GM19438 (cell line): ENCODE measurements around the gene LRRK2.

Source experiments
- ATAC-seq: cut with Tn5 transposase; IDR thresholded peaks from one replicate; pipeline ENCODE4 v1.9.1; 2021; ENCODE audit warnings: low read depth; ENCODE audit not compliant: unreplicated experiment

Gene LRRK2

GRCh38 chr12:40224439-40225291 lies at the start of gene LRRK2:
Gene LRRK2 (plus strand): TSS chr12:40224997. CDS start chr12:40225132, 135 bp downstream.
- peak; percentile 46 for ATAC-seq

DNA sequence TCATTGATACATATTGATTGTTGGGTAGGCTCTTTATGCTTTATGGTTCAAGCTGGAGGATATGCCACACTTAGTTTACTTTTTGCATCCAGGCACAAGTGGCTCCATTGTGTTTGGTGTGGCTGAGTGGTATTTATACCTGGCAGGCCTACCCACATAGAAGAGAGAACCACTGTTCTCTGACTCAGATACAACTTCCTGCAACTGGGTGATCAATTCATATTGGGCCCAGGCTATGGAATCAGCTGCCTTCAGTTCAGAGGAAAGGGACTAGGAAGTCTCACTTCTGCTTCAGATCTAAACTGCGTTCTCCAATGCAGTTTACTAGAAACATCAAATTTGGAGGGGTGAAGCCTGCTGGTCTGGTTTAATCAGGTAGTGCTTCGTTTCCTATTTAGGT lies 49.8 kb upstream of the LRRK2 start:
- ATAC-seq, result no peak

DNA sequence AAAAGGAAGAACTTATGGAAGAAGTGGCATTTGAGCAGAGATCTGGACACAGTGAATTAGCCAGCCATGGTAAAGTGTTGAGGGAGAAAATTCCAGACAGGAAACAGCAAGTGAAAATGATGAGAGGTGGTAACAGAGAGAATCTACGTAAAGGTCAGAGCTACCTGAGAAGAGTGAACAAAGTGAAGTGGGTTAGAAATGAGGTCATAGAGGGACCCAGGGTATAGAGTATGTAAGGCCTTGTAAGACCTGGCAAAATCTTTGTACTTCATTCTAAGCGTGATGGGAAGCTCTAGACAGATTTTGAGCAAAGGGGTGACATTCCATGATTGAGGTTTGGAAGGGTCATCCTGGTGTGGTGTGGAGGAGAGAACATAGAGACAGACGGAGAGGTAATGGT lies 49.3 kb upstream of the LRRK2 start:
- no peak for ATAC-seq

DNA sequence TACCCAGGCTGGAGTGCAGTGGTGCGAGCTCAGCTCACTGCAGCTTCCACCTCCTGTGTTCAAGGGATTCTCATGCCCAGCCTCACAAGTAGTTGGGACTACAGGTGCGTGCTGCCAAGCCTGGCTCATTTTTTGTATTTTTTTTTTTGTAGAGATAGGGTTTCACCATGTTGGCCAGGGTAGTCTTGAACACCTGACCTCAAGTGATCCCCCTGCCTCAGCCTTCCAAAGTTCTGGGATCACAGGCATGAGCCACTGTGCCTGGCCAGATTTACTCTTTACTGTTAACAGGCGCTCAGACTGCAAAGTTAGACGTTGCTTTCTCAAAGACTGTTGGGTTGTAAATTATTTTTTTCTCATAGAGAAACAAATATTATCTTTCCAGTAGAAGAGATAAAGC lies 46.1 kb upstream of the LRRK2 start:
- no peak for ATAC-seq

- ATAC-seq, result no peak
Observed at GRCh38 chr12:40181490-40181889, 43.3 kb upstream of the LRRK2 start.

DNA sequence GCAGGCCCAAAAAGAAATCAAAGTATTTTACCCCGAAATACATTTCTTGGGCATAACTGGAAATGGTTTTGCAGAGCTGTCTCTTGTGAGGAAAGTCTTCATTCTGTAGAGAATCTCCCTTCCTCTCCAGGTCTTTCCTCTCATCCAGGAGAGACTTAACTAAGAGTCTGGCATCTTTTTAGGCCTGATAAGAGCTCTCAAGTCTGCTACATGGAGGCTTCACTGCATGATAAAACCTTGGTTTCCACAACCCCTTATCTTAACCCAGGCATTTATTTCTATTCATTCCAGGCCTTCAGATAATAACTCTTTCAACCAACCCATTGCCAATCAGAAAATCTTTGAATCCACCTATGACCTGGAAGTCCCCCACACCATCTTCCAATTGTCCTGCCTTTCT lies 41.1 kb upstream of the LRRK2 start:
- ATAC-seq, result no peak

- no peak for ATAC-seq
Observed at GRCh38 chr12:40184493-40185302, 40.1 kb upstream of the LRRK2 start.

DNA sequence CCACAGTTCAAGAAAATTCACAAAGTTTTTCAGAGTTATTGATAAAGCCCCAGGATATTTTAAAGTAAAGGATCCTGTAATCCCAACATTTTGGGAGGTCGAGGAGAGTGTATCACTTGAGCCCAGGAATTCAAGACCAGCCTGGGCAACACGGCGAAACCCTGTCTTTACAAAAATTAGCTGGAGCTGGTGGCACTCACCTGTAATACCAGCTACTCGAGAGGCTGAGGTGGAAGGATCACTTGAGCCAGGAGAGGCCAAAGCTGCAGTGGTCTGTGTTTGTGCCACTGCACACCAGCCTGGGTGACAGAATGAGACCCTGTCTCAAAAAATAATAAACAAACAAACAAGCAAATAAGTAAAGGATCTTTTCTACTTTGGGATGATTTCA lies 39.5 kb upstream of the LRRK2 start:
- ATAC-seq, result no peak

DNA sequence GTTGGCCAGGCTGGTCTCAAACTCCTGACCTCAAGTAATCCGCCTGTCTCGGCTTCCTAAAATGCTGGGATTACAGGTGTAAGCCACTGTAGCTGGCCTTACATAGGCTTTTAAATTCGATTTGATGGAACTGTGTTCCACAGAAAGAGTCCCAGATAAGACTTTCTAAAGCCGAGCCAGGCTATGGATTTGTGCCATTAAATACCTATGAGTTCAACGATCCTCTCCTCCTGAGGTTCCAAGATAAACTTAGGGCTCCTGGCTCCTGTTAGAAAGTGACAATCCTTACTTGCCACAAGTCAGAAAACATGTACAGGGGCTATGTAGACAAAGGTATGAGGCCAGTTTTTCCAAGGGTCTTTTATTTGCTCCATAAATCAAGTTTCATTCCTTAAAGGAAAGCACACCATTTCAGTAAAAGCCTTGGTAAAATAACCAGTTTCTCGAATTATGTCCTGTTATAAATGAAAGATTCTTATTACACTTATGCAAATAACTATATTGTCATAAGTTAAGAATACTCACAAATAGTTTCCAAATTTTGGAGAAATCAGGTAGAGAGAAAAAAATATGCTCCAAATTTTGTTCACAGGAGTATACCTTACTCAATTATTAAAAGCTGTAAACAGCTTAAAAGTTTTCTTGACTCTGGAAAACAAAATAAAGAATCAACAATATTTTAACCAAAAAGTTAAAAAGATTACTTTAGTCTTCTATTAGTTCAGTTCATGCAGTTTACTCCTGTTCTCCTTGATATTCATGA lies 36.1 kb upstream of the LRRK2 start:
- ATAC-seq, result no peak

DNA sequence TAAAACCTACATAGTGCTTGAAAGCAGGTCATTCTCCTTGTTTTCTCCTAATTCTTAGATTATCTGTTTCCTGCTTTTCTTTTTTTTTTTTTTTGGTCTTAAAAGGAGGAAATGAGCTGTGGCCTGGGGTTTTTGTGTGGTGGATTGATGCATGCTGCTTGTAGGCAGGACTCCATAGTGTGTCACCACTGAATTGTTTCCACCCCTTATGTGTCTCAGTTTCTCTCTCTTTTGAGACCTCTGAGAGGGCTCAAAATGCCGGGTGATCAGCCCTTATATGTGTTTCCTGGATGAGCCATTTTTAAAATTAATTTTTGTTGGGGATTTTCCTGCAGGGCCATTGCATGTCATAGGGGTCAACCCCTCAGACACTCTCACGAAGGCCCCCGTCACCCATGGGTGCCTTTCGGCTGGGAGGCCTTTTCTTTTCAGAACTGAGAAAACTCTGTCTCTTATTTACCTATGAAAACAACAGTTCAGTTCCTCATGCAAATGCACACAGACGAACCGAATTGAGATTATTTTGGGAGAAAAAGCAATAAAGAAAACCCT lies 32.0 kb upstream of the LRRK2 start:
- peak; percentile 98 for ATAC-seq

- no peak for ATAC-seq
Observed at GRCh38 chr12:40194846-40195245, 30.0 kb upstream of the LRRK2 start.

GRCh38 chr12:40197590-40197989 lies 27.2 kb upstream of the LRRK2 start:
- ATAC-seq, result no peak

GRCh38 chr12:40198601-40199000 lies 26.2 kb upstream of the LRRK2 start:
- no peak for ATAC-seq

- no peak for ATAC-seq
Observed at GRCh38 chr12:40202095-40203059, 22.4 kb upstream of the LRRK2 start.

- ATAC-seq, result no peak
Observed at GRCh38 chr12:40203060-40203430, 21.8 kb upstream of the LRRK2 start.

- no peak for ATAC-seq
Observed at GRCh38 chr12:40204337-40204736, 20.5 kb upstream of the LRRK2 start.

- ATAC-seq, result no peak
Observed at GRCh38 chr12:40207551-40207950, 17.2 kb upstream of the LRRK2 start.

- ATAC-seq, result peak; percentile 95
Observed at GRCh38 chr12:40208707-40209446, 15.9 kb upstream of the LRRK2 start.

DNA sequence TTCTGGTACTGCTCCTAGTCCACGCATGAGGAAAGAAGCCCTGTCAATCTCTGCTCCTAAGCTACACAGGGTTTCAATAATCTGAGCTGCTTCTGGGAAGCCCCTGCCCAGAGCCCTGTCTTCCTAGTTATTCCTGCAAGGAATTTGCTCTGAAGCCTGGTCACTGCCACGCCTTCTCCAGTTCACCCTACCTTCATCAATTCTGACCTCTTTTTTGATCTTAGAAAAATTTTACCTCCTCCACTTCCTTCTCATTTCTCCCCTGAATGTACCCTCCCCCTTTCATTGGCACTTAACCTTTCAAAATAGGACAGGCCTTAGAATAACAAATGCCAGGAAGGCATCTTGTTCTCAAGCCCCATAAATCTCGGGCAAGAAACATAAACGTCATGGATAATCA lies 14.9 kb upstream of the LRRK2 start:
- no peak for ATAC-seq
